ENCODE results near the gene ZNF648.
A peak's percentile ranks its signal among the peaks of the same experiment; 100 is the strongest.

Gene ZNF648

GRCh38 chr1:182059936-182060335 lies 1.6 kb downstream of the ZNF648 start:
- H3K56ac ChIP-seq (ENCODE audit: low read length) = no peak overlapping the region
- H3K23ac ChIP-seq (ENCODE audit: low read length) = no peak overlapping the region
- no peak overlapping the region for H4K8ac ChIP-seq (ENCODE audit: low read depth, low read length)
- no peak overlapping the region for H4K5ac ChIP-seq (ENCODE audit: low read length)
- H3K9ac ChIP-seq (ENCODE audit: low read length) = no peak overlapping the region
- H3K4me1 ChIP-seq (ENCODE audit: control insufficient read depth, low read depth, low read length) = no peaks in the 10 kb centered on the region
- WGBS (ENCODE audit: extremely low coverage, insufficient coverage, low lambda C conversion rate) = no CpG with 5 or more reads among the region's 2 CpGs
- H3K27ac ChIP-seq (ENCODE audit: low read depth, low read length) = no peak overlapping the region
- no peak overlapping the region for H3K4ac ChIP-seq (ENCODE audit: low read depth, low read length)
- no peak overlapping the region for H2BK5ac ChIP-seq (ENCODE audit: low read length)
- no peaks in the 10 kb centered on the region for H3K36me3 ChIP-seq (ENCODE audit: control insufficient read depth, insufficient read depth, low read length)
- no peak overlapping the region for H2BK120ac ChIP-seq (ENCODE audit: low read depth, low read length)
- H3K4me3 ChIP-seq (ENCODE audit: low read length) = no peak overlapping the region
- no peak overlapping the region for H2AK5ac ChIP-seq (ENCODE audit: low read length)
- H3K79me2 ChIP-seq (ENCODE audit: control insufficient read depth, insufficient read depth, low read length) = no peaks in the 10 kb centered on the region
- no peak overlapping the region for H2BK15ac ChIP-seq (replicated peaks; ENCODE audit: low read depth)
- no peak overlapping the region for H3K4me2 ChIP-seq (ENCODE audit: low read length)
- H3K18ac ChIP-seq (ENCODE audit: low read length) = no peak overlapping the region
- no peak for DNase-seq
- no peaks in the 10 kb centered on the region for H3K27me3 ChIP-seq (ENCODE audit: insufficient read depth, low read length, poor library complexity)
- H3K79me1 ChIP-seq (ENCODE audit: low read length) = no peaks in the 10 kb centered on the region

- Histone ChIP-seq H3K56ac (ENCODE audit: low read length) (no peak overlapping the region), H4K5ac (ENCODE audit: low read length) (no peak overlapping the region), H3K4me1 (ENCODE audit: control insufficient read depth, low read depth, low read length) (no peaks in the 10 kb centered on the region), H2AK5ac (ENCODE audit: low read length) (no peak overlapping the region), H3K27ac (ENCODE audit: low read depth, low read length) (no peak overlapping the region), H2BK5ac (ENCODE audit: low read length) (no peak overlapping the region), H3K79me2 (ENCODE audit: control insufficient read depth, insufficient read depth, low read length) (no peaks in the 10 kb centered on the region), H3K4ac (ENCODE audit: low read depth, low read length) (no peak overlapping the region), H3K36me3 (ENCODE audit: control insufficient read depth, insufficient read depth, low read length) (no peaks in the 10 kb centered on the region), H2BK15ac (replicated peaks; ENCODE audit: low read depth) (no peak overlapping the region), H3K27me3 (ENCODE audit: insufficient read depth, low read length, poor library complexity) (no peaks in the 10 kb centered on the region), H3K79me1 (ENCODE audit: low read length) (no peaks in the 10 kb centered on the region), H3K4me3 (ENCODE audit: low read length) (no peak overlapping the region), H3K9ac (ENCODE audit: low read length) (no peak overlapping the region), H3K4me2 (ENCODE audit: low read length) (no peak overlapping the region), H2BK120ac (ENCODE audit: low read depth, low read length) (no peak overlapping the region), H3K18ac (ENCODE audit: low read length) (no peak overlapping the region), H3K23ac (ENCODE audit: low read length) (no peak overlapping the region), H4K8ac (ENCODE audit: low read depth, low read length) (no peak overlapping the region)
- WGBS (ENCODE audit: extremely low coverage, insufficient coverage, low lambda C conversion rate) = no CpG with 5 or more reads among the region's 80 CpGs
- DNase-seq = no peak
Observed at GRCh38 chr1:182056601-182057366, 4.7 kb downstream of the ZNF648 start.

GRCh38 chr1:182054698-182055326 lies 6.7 kb downstream of the ZNF648 start:
- no peak overlapping the region for H3K9ac ChIP-seq (ENCODE audit: low read length)
- H2BK5ac ChIP-seq (ENCODE audit: low read length) = no peak overlapping the region
- H3K79me2 ChIP-seq (ENCODE audit: control insufficient read depth, insufficient read depth, low read length) = no peaks in the 10 kb centered on the region
- no peak overlapping the region for H3K23ac ChIP-seq (ENCODE audit: low read length)
- WGBS (ENCODE audit: extremely low coverage, insufficient coverage, low lambda C conversion rate) = no CpG with 5 or more reads among the region's 4 CpGs
- H2AK5ac ChIP-seq (ENCODE audit: low read length) = no peak overlapping the region
- H4K5ac ChIP-seq (ENCODE audit: low read length) = no peak overlapping the region
- H3K4ac ChIP-seq (ENCODE audit: low read depth, low read length) = no peak overlapping the region
- no peak overlapping the region for H2BK15ac ChIP-seq (replicated peaks; ENCODE audit: low read depth)
- no peaks in the 10 kb centered on the region for H3K27me3 ChIP-seq (ENCODE audit: insufficient read depth, low read length, poor library complexity)
- no peak overlapping the region for H3K4me3 ChIP-seq (ENCODE audit: low read length)
- peak; percentile 70 for DNase-seq
- no peaks in the 10 kb centered on the region for H3K36me3 ChIP-seq (ENCODE audit: control insufficient read depth, insufficient read depth, low read length)
- no peak overlapping the region for H4K8ac ChIP-seq (ENCODE audit: low read depth, low read length)
- H3K27ac ChIP-seq (ENCODE audit: low read depth, low read length) = no peak overlapping the region
- H3K79me1 ChIP-seq (ENCODE audit: low read length) = no peaks in the 10 kb centered on the region
- H2BK120ac ChIP-seq (ENCODE audit: low read depth, low read length) = no peak overlapping the region
- H3K4me1 ChIP-seq (ENCODE audit: control insufficient read depth, low read depth, low read length) = no peaks in the 10 kb centered on the region
- H3K18ac ChIP-seq (ENCODE audit: low read length) = no peak overlapping the region
- no peak overlapping the region for H3K4me2 ChIP-seq (ENCODE audit: low read length)
- no peak overlapping the region for H3K56ac ChIP-seq (ENCODE audit: low read length)

- no peak for DNase-seq
- no peak overlapping the region for H3K4ac ChIP-seq (ENCODE audit: low read depth, low read length)
- H3K79me1 ChIP-seq (ENCODE audit: low read length) = no peaks in the 10 kb centered on the region
- H3K23ac ChIP-seq (ENCODE audit: low read length) = no peak overlapping the region
- no peak overlapping the region for H3K56ac ChIP-seq (ENCODE audit: low read length)
- no peak overlapping the region for H4K5ac ChIP-seq (ENCODE audit: low read length)
- no CpG with 5 or more reads among the region's 2 CpGs for WGBS (ENCODE audit: extremely low coverage, insufficient coverage, low lambda C conversion rate)
- no peaks in the 10 kb centered on the region for H3K36me3 ChIP-seq (ENCODE audit: control insufficient read depth, insufficient read depth, low read length)
- no peak overlapping the region for H3K4me2 ChIP-seq (ENCODE audit: low read length)
- H4K8ac ChIP-seq (ENCODE audit: low read depth, low read length) = no peak overlapping the region
- H2BK5ac ChIP-seq (ENCODE audit: low read length) = no peak overlapping the region
- no peak overlapping the region for H3K27ac ChIP-seq (ENCODE audit: low read depth, low read length)
- no peaks in the 10 kb centered on the region for H3K4me1 ChIP-seq (ENCODE audit: control insufficient read depth, low read depth, low read length)
- H3K79me2 ChIP-seq (ENCODE audit: control insufficient read depth, insufficient read depth, low read length) = no peaks in the 10 kb centered on the region
- no peak overlapping the region for H2BK15ac ChIP-seq (replicated peaks; ENCODE audit: low read depth)
- H3K18ac ChIP-seq (ENCODE audit: low read length) = no peak overlapping the region
- H2BK120ac ChIP-seq (ENCODE audit: low read depth, low read length) = no peak overlapping the region
- H3K27me3 ChIP-seq (ENCODE audit: insufficient read depth, low read length, poor library complexity) = no peaks in the 10 kb centered on the region
- no peak overlapping the region for H3K9ac ChIP-seq (ENCODE audit: low read length)
- H3K4me3 ChIP-seq (ENCODE audit: low read length) = no peak overlapping the region
- H2AK5ac ChIP-seq (ENCODE audit: low read length) = no peak overlapping the region
Observed at GRCh38 chr1:182052355-182052754, 9.2 kb downstream of the ZNF648 start.

GRCh38 chr1:182051938-182052337 lies 9.6 kb downstream of the ZNF648 start:
- Histone ChIP-seq H4K8ac (ENCODE audit: low read depth, low read length) (no peak overlapping the region), H2BK15ac (replicated peaks; ENCODE audit: low read depth) (no peak overlapping the region), H3K9ac (ENCODE audit: low read length) (no peak overlapping the region), H3K4me3 (ENCODE audit: low read length) (no peak overlapping the region), H3K4ac (ENCODE audit: low read depth, low read length) (no peak overlapping the region), H2AK5ac (ENCODE audit: low read length) (no peak overlapping the region), H3K18ac (ENCODE audit: low read length) (no peak overlapping the region), H3K36me3 (ENCODE audit: control insufficient read depth, insufficient read depth, low read length) (no peaks in the 10 kb centered on the region), H3K27me3 (ENCODE audit: insufficient read depth, low read length, poor library complexity) (no peaks in the 10 kb centered on the region), H3K4me2 (ENCODE audit: low read length) (no peak overlapping the region), H2BK120ac (ENCODE audit: low read depth, low read length) (no peak overlapping the region), H4K5ac (ENCODE audit: low read length) (no peak overlapping the region), H3K79me1 (ENCODE audit: low read length) (no peaks in the 10 kb centered on the region), H2BK5ac (ENCODE audit: low read length) (no peak overlapping the region), H3K56ac (ENCODE audit: low read length) (no peak overlapping the region), H3K23ac (ENCODE audit: low read length) (no peak overlapping the region), H3K27ac (ENCODE audit: low read depth, low read length) (no peak overlapping the region), H3K4me1 (ENCODE audit: control insufficient read depth, low read depth, low read length) (no peaks in the 10 kb centered on the region), H3K79me2 (ENCODE audit: control insufficient read depth, insufficient read depth, low read length) (no peaks in the 10 kb centered on the region)
- WGBS (ENCODE audit: extremely low coverage, insufficient coverage, low lambda C conversion rate) = no CpG with 5 or more reads among the region's 1 CpG
- no peak for DNase-seq

Data from mesendoderm (in vitro differentiated cells).